HCT116 (cell line): ENCODE measurements around the gene NGEF. TPM values are rescaled to one million over a fixed set of nuclear protein-coding genes. Genes with fewer than 3 reads are reported as not detected.

Source experiments
- ATAC-seq: fragments of 200-7000 bp; cut with Tn5 transposase; 2 replicates; pipeline ENCODE4 v1.9.1; 2020; ENCODE audit warnings: mild to moderate bottlenecking, moderate library complexity
- BruUV-seq: library from RNA; stranded (reverse); fragments of 400-500 nt; replicated peaks from 2 replicates; lab custom pipeline; 2021; lab: Mats Ljungman, UMichigan
- CTCF ChIA-PET: fragments of 300-600 bp; sonication (Branson Sonifier 250); formaldehyde crosslinking; loops from one replicate; lab custom pipeline; 2021; ENCODE audit warnings: antibody characterized with exemption; lab: Charles Lee
- POLR2A ChIA-PET: fragments of 300-600, 350-600 bp; sonication (Branson Sonifier 250); formaldehyde crosslinking; loops from one replicate; lab custom pipeline; 2021; ENCODE audit warnings: antibody characterized with exemption; lab: Charles Lee
- RAD21 ChIA-PET, 2 experiments: fragments of 300-600 bp; sonication (Branson Sonifier 250); formaldehyde crosslinking; loops; one replicate each; lab custom pipeline; 2023; ENCODE audit warnings: low total read pairs in 2 of 2; ENCODE audit not compliant: uncharacterized antibody in 2 of 2, unreplicated experiment in 2 of 2, low non-redundant PET in 1 of 2; lab: Charles Lee
- DNase-seq: peaks from one replicate; pipeline ENCODE4 v3.0.0-alpha.2; 2010; ENCODE audit warnings: low read depth, low spot score
- H2AFZ ChIP-seq: fragments of 200-600 bp; shearing (Covaris generic), sonication (generic); 2 replicates; pipeline ENCODE4 v1.6.1; 2017; ENCODE audit warnings: low read depth, mixed run types, mixed read lengths, antibody characterized with exemption, low read length; ENCODE audit not compliant: poor library complexity, severe bottlenecking
- H3K27ac ChIP-seq: 2 replicates; pipeline ENCODE4 v1.5.1; 2012; ENCODE audit warnings: low read depth, low read length
- H3K27me3 ChIP-seq: fragments of 200-600 bp; sonication (generic); 2 replicates; pipeline ENCODE4 v1.6.1; 2016; ENCODE audit warnings: mixed run types, low read length, mixed read lengths; ENCODE audit not compliant: insufficient read depth
- H3K36me3 ChIP-seq, 2 experiments: fragments of 200-500 bp in 1 of 2; fragments of 200-600 bp in 1 of 2; sonication (Bioruptor generic) in 1 of 2; sonication (generic) in 1 of 2; 2 replicates each; pipeline versions ENCODE4 v1.5.1 to v1.6.1; 2014 to 2016; ENCODE audit warnings: low read length in 2 of 2, inconsistent platforms in 1 of 2, mixed read lengths in 1 of 2, mixed run types in 1 of 2; ENCODE audit not compliant: insufficient read depth in 2 of 2, control insufficient read depth in 1 of 2
- H3K4me1 ChIP-seq, 2 experiments: fragments of 200-600 bp in 1 of 2; sonication (generic) in 1 of 2; 2 replicates each; pipeline versions ENCODE4 v1.5.1 to v1.6.1; 2012 to 2017; ENCODE audit warnings: low read length in 2 of 2, inconsistent platforms in 1 of 2, mild to moderate bottlenecking in 1 of 2, mixed read lengths in 1 of 2, mixed run types in 1 of 2, moderate library complexity in 1 of 2; ENCODE audit not compliant: insufficient read depth in 2 of 2, control insufficient read depth in 1 of 2
- H3K4me2 ChIP-seq: fragments of 200-600 bp; sonication (generic); 2 replicates; pipeline ENCODE4 v1.6.1; 2017; ENCODE audit warnings: mixed run types, low read length, mixed read lengths
- H3K4me3 ChIP-seq, 2 experiments: fragments of 200-600 bp in 1 of 2; sonication (generic) in 1 of 2; replicated peaks in 1 of 2; 2 replicates each; pipeline ENCODE4 v1.5.1; 2011 to 2016; ENCODE audit warnings: low read length in 2 of 2, control low read depth in 1 of 2, low read depth in 1 of 2, mild to moderate bottlenecking in 1 of 2, mixed read lengths in 1 of 2, mixed run types in 1 of 2
- H3K79me2 ChIP-seq: fragments of 200-600 bp; sonication (generic); 2 replicates; pipeline ENCODE4 v1.6.1; 2017; ENCODE audit warnings: mild to moderate bottlenecking, mixed run types, low read length, moderate library complexity, mixed read lengths; ENCODE audit not compliant: insufficient read depth
- H3K9ac ChIP-seq: fragments of 200-600 bp; sonication (generic); 2 replicates; pipeline ENCODE4 v1.6.1; 2016; ENCODE audit warnings: low read length, mixed read lengths
- H3K9me2 ChIP-seq: fragments of 200-600 bp; sonication (generic), shearing (Covaris generic); 2 replicates; pipeline ENCODE4 v1.6.1; 2017; ENCODE audit warnings: mixed run types, mild to moderate bottlenecking, moderate library complexity; ENCODE audit not compliant: insufficient read depth
- H3K9me3 ChIP-seq, 2 experiments: fragments of 200-500 bp in 1 of 2; fragments of 200-600 bp in 1 of 2; sonication (Bioruptor generic) in 1 of 2; sonication (generic) in 1 of 2; 2 replicates each; pipeline ENCODE4 v1.6.1; 2014 to 2017; ENCODE audit warnings: low read length in 2 of 2, mixed read lengths in 2 of 2, inconsistent platforms in 1 of 2, low read depth in 1 of 2, mild to moderate bottlenecking in 1 of 2, mixed run types in 1 of 2, moderate library complexity in 1 of 2; ENCODE audit not compliant: control insufficient read depth in 1 of 2, insufficient read depth in 1 of 2
- H4K20me1 ChIP-seq: fragments of 200-600 bp; sonication (generic), shearing (Covaris generic); 2 replicates; pipeline ENCODE4 v1.6.1; 2017; ENCODE audit warnings: mixed run types, mild to moderate bottlenecking, moderate library complexity; ENCODE audit not compliant: insufficient read depth
- CEBPB ChIP-seq: IDR thresholded peaks from 2 replicates; pipeline ENCODE4 v1.6.1; 2012; ENCODE audit warnings: low read depth
- ELF1 ChIP-seq: IDR thresholded peaks from 2 replicates; pipeline ENCODE4 v1.6.1; 2012; ENCODE audit warnings: low read depth, borderline replicate concordance
- FOSL1 ChIP-seq: IDR thresholded peaks from 2 replicates; pipeline ENCODE4 v1.6.1; 2012; ENCODE audit warnings: low read depth
- JUND ChIP-seq: IDR thresholded peaks from 2 replicates; pipeline ENCODE4 v1.6.1; 2012
- MAX ChIP-seq: IDR thresholded peaks from 2 replicates; pipeline ENCODE4 v1.6.1; 2012
- intact Hi-C: fragments of 100-400 bp; cut with micrococcal nuclease; formaldehyde crosslinking; loops from 2 replicates; pipeline ENCODE4 v1.10.0; 2022
- total RNA-seq: library from RNA; stranded (reverse); gene quantifications from one replicate; pipeline ENCODE4 v1.2.1, GENCODE V29; 2021; ENCODE audit not compliant: unreplicated experiment
- TF ChIP-seq, protein P1 (sequence below), 3 experiments: fragments of 200-600 bp in 1 of 3; sonication (generic) in 1 of 3; IDR thresholded peaks in 2 of 3; conservative IDR thresholded peaks in 1 of 3; 2 replicates each; pipeline ENCODE4 v1.5.1; 2012 to 2017; ENCODE audit warnings: low read depth in 2 of 3, low read length in 2 of 3, antibody characterized with exemption in 1 of 3, borderline replicate concordance in 1 of 3, control low read depth in 1 of 3, mild to moderate bottlenecking in 1 of 3, mixed read lengths in 1 of 3, mixed run types in 1 of 3, moderate library complexity in 1 of 3; ENCODE audit not compliant: insufficient read depth in 1 of 3

The NGEF gene
- total RNA-seq, 1 experiment from 2014 or later: 12.6 TPM

GRCh38 chr2:233029321-233029720 is 16.3 kb upstream of the NGEF start:
- CTCF ChIA-PET: interaction anchor here (0.7 to 3.3 kb wide), 12 partner anchors 10 to 222 kb away, joined by 3 to 32 read pairs (median 4); partner anchors contain the start of gene ATG16L1
- H3K27ac ChIP-seq: no peak overlapping the region

DNA sequence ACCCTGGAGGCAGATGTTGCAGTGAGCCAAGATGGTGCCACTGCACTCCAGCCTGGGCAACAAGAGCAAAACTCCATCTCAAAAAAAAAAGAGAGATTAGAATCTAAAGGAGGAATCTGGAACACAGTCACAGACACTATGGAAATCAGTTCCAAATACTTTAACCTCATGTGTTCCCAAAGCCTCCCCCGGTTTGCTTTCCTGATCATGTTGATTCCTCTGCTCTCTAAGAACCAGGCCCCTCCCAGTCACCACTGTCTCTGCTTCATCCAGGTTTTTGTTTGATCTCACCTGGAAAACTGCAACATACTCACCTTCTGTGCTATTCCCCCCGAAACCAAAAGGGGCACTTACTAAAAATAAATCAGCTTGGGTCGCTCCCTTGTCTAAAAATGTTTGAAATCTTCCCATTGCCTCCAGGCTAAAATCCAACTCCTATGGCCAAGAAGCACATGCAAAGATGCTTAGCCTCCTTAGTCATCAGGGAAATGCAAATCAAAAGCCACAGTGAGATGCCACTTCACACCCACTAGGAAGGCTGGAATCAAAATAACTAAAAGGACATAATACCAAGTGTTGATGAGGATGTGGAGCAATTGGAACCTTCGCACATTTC is 13.2 kb upstream of the NGEF start:
- POLR2A ChIA-PET: no interaction called here
- Histone ChIP-seq H3K4me3 (no peak overlapping the region), H3K36me3 (no peaks in the 10 kb centered on the region), H3K9me3 (no peaks in the 10 kb centered on the region), H3K9me2 (no peaks in the 10 kb centered on the region), H4K20me1 (no peaks in the 10 kb centered on the region), H3K27me3 (no peaks in the 10 kb centered on the region)
- TF ChIP-seq MAX (peak; percentile 72), JUND (no peak), ELF1 (no peak), FOSL1 (peak; percentile 26; the same call in 1 of the 2 replicates)
- TF ChIP-seq, protein P1, sequence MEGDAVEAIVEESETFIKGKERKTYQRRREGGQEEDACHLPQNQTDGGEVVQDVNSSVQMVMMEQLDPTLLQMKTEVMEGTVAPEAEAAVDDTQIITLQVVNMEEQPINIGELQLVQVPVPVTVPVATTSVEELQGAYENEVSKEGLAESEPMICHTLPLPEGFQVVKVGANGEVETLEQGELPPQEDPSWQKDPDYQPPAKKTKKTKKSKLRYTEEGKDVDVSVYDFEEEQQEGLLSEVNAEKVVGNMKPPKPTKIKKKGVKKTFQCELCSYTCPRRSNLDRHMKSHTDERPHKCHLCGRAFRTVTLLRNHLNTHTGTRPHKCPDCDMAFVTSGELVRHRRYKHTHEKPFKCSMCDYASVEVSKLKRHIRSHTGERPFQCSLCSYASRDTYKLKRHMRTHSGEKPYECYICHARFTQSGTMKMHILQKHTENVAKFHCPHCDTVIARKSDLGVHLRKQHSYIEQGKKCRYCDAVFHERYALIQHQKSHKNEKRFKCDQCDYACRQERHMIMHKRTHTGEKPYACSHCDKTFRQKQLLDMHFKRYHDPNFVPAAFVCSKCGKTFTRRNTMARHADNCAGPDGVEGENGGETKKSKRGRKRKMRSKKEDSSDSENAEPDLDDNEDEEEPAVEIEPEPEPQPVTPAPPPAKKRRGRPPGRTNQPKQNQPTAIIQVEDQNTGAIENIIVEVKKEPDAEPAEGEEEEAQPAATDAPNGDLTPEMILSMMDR (IDR thresholded peaks at IDR 0.05 in 2 of 3, conservative IDR thresholded peaks at IDR 0.05 in 1 of 3; ENCODE audit: borderline replicate concordance in 1 of 3, insufficient read depth in 1 of 3, low read depth in 2 of 3, low read length in 2 of 3): 0 out of 6 replicates have a peak, but pooled peaks of 1 of the 3 experiments have one; percentile 2
- TF ChIP-seq, all 23 proteins: peak for 3
- no peak for DNase-seq
- BruUV-seq: no TSS peak
- Histone ChIP-seq H3K4me1 (peaks cover 10 to 39% of the 10 kb centered on the region in 2 experiments; a peak in 3 of 4 replicates), H3K27ac (no peak overlapping the region), H3K4me2 (peak overlapping the region; percentile 29), H3K9ac (no peak overlapping the region), H2AFZ (peak overlapping the region; percentile 71), H3K79me2 (no peaks in the 10 kb centered on the region)
- ChIA-PET CTCF (no interaction called here), RAD21 (no interaction called here)
- peak; percentile 28; the same call in 1 of the 2 replicates for ATAC-seq
- intact Hi-C loops: loop anchor here (5.0 kb wide), 1 partner anchor 124 kb away; no protein-coding TSS in a partner anchor

More at GRCh38 chr2:233029321-233029720, 16.3 kb upstream of the NGEF start:
- no peak overlapping the region for H3K4me3 ChIP-seq
- peaks cover 10 to 41% of the 10 kb centered on the region in 2 experiments; a peak in 3 of 4 replicates for H3K4me1 ChIP-seq
- H3K4me2 ChIP-seq: peak overlapping the region; percentile 37
- intact Hi-C loops: loop anchor here (1.0 to 5.0 kb wide), 3 partner anchors 49 to 176 kb away; no protein-coding TSS in a partner anchor
- H3K36me3 ChIP-seq: no peaks in the 10 kb centered on the region
- H3K27me3 ChIP-seq: no peaks in the 10 kb centered on the region
- H2AFZ ChIP-seq: peak overlapping the region; percentile 99
- H3K79me2 ChIP-seq: no peaks in the 10 kb centered on the region
- ATAC-seq (peak; percentile 41), DNase-seq (no peak)
- POLR2A ChIA-PET: interaction anchor here (0.7 to 1.3 kb wide), 3 partner anchors 49 to 127 kb away, joined by 3 to 4 read pairs (median 4); no protein-coding TSS in a partner anchor
- no TSS peak for BruUV-seq
- no peaks in the 10 kb centered on the region for H3K9me2 ChIP-seq
- TF ChIP-seq CEBPB: 0 out of 2 replicates have a peak, but pooled peaks have one; percentile 33
- TF ChIP-seq FOSL1: no peak
- no peaks in the 10 kb centered on the region for H3K9me3 ChIP-seq
- no peak overlapping the region for H3K9ac ChIP-seq
- H4K20me1 ChIP-seq: no peaks in the 10 kb centered on the region
- RAD21 ChIA-PET: interaction anchor here (0.9 to 1.6 kb wide), 6 partner anchors 47 to 176 kb away, joined by 3 to 7 read pairs (median 4); no protein-coding TSS in a partner anchor
